KG1 (cell line): ENCODE measurements around the gene PSG1.
"Not testable (repeated sequence)": the region's sequence is repeated elsewhere in the genome, so short reads cannot be mapped to it uniquely, and the experiment has no call there.

Experiments used
- DNase-seq: peaks from one replicate; lab custom pipeline; 2025; lab: John Stamatoyannopoulos, UW

The PSG1 gene

DNA sequence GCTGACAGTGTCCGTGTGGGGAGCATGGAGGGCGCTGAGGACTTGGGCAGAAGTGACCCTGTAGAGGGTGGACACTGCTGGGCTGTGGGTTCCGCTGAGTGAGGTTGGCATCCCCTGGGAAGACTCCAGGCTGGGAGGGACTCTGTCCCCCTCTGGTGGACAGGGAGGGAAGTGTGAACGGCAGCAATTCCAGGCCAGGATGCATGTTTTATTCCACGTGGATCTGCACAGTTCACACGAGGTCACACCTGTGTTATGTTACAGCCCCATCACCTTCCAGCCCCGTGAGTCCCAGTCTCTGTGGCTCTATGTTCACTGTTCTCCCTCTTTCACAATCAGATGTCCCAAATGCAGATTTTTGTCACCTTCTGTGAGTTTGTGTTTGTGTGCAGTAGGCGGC lies 1.8 kb upstream of the PSG1 start:
- DNase-seq, result not testable (repeated sequence)

DNA sequence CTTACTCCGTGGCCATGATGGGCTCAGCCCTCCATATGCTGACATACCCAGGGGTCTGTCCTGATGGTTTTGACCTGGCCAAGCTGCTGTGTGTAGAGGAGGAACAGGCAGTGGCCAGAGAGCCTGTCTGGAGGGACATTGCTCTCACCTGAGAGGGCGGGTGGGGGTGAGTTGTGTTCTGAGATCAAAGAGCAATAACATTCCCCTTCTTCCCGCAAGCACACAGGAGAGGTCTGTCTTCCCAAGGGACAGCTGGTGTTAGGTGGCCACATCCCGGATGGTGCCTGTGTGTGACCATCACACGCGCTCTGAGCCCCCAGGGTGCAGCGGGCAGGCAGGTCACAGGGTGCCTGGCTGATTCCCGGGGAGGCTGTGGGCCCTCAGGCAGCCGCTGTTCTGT lies 1.1 kb upstream of the PSG1 start:
- DNase-seq, result not testable (repeated sequence)

DNA sequence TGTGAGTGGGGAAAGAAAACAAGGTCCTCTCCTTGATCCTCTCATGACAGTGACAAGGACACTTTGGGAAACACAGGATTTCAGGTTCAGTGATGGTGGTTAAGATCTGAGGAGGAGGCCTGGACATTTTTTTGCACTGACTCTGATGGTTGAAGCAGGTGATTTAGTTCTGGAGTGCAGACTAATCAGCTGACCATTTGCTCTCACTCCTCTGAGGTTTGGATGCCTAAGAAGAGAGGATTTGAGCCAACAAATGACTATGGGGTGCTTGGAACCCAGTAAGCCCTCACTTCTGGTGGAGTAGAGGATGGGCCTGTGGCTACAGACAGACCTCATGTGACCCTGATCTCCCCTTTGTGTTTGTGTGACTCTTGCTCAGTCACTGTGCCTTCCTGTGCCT lies 2.9 kb downstream of the PSG1 start:
- DNase-seq, result not testable (repeated sequence)

DNA sequence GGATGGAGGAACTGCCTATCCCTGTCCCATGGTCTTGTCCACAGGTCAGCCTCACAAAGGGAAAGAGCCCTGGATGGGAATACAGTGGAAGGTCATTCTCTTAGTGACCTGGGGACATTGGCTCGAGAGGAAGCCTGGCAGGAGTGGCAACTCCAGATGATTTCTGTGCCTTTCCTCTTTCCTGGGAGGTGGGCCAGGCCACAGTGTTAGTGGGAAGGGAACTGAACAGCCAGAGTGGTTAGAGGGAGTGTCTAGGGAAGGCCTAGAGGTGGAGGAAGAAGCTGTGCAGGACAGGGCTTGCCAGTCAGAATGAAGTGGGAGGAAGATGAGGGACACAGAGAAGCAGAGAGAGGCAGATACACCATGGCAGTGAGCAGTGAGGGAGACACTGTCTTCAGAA lies 3.6 kb downstream of the PSG1 start:
- not testable (repeated sequence) for DNase-seq

DNA sequence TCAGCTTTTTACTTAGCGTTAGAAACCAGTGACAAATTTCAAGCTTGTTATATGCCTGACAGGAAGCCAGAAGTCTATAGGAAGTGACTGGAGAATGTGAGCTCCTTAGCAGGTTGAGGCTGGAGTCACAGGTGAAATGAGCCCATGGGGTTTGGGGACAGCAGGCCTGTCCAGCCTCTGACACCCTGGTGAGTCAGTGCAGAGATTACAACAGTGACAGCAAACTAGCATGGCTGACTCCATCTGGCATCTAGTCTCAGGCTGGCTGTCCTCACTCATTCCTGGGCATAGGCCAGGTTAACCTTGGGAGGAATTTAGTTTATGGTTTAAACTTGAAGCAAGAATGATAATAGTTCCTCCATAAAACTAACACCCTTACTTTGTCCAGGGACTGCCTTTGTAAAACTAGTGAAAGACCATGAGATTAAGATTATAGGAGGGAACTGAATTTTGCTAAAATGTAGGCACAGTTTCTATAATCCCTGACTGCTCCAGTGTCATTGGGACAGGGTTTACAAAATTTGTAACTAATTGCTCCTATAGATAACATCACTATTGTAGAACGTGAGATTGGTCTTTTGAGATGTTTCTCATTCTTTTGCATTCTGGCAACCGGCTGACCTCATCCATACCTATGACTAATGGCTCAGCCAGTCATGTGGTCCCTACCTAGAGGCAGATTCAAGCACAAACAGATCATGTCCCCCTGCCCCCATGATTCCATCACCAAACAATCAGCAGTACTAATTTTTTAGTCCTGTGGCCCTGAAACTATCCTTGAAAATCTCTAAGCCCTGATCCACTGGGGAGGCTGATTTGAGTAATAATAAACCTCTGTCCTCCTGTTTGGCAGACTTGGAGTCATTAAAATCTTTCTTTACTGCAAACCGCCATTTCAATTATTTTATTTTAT lies 4.4 kb downstream of the PSG1 start:
- DNase-seq, result not testable (repeated sequence)

DNA sequence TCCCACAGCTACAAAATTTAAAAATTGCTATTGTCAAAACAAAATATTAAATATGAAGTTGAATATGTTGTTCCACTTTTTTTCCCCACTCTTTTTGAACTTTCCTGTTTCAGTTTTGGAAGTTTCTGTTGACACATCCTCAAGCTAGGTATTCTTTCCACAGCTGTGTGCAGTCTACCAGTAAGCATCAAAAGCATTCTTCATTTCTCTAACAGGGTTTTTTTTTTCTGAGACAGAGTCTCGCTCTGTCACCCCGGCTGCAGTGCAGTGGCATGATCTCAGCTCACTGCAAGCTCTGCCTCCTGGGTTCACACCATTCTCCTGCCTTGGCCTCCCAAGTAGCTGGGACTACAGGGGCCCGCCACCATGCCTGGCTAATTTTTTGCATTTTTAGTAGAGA lies 5.4 kb downstream of the PSG1 start:
- DNase-seq, result not testable (repeated sequence)

DNA sequence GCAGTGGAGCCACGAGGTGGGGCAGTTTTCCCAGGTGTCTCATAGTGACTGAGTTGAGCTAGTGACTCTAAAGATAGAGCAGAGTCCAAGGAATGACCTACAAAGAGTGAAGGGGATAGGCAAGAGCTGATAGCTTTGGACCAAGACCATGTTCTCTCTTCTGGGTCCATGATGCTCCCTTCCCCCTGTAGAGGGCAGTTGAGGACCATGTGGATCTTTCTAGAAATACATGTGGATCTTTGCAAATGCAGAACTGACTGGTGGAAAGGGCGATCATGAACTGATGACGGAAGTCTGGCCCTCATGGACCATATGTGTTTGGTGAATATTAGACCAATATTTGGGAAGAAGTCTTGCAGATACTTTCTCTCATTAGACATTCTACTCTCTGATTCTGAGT lies 6.9 kb downstream of the PSG1 start:
- no peak for DNase-seq

DNA sequence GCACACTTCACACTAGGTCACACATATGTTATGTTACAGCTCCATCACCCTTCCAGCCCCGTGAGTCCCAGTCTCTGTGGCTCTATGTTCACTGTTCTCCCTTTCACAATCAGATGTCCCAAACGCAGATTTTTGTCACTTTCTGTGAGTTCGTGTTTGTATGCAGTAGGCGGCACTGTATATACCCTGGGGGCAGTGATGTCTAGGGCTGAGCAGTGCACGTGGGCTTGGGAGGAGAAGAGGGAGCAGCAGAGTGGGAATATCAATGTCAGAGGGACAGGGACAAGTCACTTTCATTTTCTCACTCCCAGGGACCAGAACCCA lies 22.0 kb downstream of the PSG1 start:
- DNase-seq, result no peak

DNA sequence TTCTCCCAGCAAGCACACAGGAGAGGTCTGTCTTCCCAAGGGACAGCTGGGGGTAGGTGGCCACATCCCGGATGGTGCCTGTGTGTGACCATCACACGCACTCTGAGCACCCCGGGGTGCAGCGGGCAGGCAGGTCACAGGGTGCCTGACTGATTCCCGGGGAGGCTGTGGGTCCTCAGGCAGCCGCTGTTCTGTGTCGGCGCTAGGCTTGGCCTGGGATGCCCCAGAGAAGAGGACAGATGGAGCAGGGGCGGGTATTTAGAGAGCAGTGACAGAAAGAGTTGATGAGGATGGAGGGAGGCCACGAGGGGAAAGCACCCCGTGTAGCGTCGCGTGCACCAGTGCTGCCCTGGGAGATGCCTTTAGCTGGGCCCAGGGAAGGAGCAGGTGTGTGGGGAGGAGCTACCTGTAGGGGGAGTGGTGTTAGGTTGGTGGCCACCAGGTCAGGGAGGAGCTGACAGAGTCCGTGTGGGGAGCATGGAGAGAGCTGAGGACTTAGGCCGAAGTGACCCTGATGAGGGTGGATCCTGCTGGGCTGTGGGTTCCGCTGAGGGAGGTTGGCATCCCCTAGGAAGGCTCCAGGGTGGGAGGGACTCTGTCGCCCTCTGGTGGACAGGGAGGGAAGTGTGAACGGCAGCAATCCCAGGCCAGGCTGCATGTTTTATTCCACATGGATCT lies 22.5 kb downstream of the PSG1 start:
- not testable (repeated sequence) for DNase-seq

DNA sequence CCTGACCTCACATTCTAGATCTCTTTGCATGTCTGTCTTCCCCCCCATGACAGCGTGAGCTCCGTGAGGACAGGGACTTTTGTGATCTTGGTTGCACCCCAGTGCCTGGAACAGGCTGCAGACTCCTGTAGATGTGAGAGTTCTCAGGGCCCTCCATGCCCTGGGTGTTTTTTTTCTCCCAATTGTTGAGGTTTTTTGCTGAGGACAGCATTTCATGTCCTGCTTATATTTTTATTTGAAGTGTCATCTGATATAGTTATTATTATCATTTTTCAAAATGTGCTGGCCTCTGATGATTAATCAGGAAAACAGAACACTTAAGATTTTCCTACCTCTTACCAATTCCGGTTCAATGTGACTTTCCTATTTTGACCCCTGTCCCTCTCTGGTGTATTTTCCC lies 24.8 kb downstream of the PSG1 start:
- not testable (repeated sequence) for DNase-seq

DNA sequence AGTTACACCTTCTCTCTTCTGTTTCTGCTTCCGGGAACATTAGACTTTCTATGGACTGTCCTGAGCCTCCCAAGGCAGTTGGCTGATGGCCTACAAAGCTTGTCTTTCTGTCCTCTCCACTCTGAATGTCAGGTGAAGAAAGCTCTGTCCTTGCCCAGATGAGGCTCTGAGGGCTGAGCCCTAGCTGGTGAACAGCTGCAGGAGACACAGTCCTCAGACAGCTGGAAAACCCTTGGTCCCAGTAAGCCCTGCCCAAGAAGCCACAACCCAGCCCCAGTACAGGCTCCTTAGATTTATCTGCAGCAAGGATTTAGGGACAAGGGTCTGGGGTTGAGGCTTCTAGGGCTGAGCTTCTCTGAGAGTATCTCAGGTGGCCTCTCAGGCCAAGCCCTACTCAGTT lies 26.3 kb downstream of the PSG1 start:
- DNase-seq, result not testable (repeated sequence)

DNA sequence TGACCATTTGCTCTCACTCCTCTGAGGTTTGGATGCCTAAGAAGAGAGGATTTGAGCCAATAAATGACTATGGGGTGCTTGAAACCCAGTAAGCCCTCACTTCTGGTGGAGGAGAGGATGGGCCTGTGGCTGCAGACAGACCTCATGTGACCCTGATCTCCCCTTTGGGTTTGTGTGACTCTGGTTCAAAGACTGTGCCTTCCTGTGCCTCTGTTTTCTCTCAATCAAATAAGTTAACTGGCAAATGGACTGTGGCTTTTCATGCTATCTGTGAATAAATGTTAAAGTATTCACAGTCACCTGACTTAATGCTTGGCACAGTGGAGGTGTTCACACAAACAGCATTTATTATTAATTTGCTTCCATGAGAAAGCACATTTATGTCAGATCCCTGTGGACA lies 26.7 kb downstream of the PSG1 start:
- DNase-seq, result not testable (repeated sequence)

DNA sequence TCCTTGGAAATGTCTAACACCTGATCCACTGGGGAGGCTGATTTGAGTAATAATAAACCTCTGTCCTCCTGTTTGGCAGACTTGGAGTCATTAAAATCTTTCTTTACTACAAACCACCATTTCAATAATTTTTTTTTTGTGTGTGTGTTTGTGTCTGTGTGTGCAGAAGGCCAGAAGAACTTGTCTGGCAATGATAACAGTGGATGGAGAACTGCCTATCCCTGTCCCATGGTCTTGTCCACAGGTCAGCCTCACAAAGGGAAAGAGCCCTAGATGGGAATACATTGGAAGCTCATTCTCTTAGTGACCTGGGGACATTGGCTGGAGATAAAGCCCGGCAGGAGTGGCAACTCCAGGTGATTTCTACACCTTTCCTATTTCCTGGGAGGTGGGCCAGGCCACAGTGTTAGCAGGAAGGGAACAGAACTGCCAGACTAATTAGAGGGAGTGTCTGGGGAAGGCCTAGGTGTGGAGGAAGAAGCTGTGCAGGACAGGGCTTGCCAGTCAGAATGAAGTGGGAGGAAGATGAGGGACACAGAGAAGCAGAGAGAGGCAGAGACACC lies 27.7 kb downstream of the PSG1 start:
- not testable (repeated sequence) for DNase-seq

DNA sequence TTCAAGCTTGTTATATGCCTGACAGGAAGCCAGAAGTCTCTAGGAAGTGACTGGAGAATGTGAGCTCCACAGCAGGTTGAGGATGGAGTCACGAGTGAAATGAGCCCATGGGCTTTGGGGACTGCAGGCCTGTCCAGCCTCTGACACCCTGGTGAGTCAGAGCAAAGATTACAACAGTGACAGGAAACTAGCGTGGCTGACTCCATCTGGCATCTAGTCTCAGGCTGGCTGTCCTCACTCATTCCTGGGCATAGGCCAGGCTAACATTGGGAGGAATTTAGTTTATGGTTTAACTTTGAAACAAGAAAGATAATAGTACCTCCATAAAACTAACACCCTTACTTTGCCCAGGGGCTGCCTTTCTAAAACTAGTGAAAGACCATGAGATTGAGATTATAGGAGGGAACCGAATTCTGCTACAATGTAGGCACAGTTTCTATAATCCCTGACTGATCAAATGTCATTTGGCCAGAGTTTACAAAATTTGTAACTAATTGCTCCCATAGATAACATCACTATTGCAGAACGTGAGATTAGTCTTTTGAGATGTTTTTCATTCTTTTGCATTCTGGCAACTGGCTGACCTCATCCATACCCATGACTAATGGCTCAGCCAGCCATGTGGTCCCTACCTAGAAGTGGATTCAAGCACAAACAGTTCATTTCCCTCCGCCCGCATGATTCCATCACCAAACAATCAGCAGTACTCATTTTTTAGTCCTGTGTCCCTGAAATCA lies 28.4 kb downstream of the PSG1 start:
- DNase-seq, result no peak

DNA sequence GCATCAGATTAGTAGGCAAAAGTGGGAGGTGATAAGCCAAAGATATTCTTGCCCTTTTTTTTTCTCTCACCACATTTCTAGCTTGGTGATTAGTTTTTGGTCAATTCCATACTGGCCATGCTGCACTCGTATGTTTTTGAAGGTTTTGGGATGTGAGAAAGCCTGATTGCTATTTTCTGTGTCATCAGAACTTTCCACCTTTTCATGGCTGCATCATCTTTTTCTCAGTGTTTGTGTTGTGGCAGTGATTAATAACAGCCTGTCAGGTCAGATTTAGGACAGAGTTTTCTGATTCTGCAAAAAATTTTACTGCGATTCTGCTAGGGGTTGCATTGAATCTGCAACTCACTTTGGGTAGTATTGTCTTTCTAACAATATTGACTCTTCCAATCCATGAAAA lies 32.9 kb downstream of the PSG1 start:
- DNase-seq, result no peak

DNA sequence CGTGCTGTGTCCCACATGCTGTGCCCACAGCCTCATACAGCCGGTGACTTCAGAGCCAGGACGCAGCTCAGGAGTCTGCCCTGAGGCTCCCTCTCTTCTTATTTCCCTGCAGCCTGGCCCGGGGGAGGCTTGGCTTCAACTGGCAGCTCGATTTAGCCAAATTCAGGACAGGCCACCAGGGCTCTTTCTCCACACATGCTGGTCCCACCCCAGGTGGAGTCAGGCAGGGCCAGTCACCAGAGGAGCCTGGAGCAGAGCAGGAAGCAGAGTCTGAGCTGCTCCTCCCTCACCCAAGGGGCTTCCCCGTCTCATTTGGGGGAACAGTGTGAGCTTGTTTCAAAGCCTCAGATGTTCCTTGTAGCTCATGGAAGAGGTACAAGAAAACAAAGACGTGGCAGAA lies 35.9 kb downstream of the PSG1 start:
- not testable (repeated sequence) for DNase-seq

DNA sequence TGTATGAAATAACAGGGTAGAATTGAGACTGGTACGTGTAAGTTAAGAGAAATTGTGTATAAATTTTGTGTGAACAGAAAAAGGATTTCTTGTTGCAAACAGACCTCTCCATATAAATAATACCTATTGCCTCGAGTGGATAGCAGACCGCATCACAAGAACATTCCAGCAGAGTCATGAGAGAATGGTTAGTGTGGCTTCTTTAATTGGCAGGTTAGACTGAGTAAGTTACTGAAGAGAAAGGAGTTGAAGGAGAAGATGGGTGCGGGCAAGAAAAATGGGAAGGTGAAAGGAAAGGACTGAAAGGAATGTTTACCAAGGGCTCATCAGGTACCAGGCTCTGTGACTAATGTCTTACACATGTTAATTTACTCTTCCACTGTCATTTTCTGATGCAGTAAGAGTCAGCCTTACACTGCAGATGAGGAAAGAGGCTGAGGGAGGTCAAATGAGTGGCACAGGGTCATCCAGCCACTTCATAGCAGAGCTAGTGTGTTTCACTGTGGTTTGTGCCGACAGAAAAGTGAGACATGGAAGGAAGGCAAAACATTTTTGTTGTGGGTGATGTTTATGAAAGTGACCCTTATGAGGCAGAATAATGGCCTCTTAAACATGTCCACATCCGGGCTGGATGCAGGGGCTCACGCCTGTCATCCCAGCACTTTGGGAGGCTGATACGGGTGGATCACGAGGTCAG lies 46.6 kb downstream of the PSG1 start:
- DNase-seq, result not testable (repeated sequence)

DNA sequence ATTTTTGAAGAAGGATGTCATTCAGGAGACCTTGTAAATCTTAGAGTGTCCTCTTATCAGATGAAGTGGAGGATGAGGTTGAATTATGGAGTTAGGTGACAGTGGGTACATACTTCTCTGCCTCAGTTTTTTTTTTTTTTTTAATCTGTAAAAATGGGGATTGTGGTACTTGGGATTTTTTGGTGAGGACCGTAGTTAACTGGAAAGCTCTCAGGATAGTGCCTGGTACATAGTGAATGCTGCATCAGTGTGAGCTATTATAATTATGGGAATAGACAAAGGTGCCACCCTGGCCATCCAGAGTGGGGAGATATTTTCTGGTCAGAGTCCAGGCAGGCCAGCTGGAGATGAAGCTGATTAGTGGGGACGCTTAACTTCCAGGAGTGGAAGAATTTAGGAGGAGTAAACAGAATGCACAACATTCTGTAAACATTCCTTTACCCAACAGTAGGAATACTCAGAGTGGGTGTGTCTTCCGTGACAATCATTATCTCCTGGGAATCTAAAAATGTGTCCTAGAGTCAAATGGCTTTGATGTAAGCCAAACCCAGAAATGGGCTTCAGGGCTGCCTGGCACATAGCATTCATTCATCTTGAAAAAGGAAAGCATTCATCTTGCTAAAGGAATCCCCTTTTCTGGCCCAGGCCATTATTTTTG lies 47.4 kb downstream of the PSG1 start:
- DNase-seq, result not testable (repeated sequence)

DNA sequence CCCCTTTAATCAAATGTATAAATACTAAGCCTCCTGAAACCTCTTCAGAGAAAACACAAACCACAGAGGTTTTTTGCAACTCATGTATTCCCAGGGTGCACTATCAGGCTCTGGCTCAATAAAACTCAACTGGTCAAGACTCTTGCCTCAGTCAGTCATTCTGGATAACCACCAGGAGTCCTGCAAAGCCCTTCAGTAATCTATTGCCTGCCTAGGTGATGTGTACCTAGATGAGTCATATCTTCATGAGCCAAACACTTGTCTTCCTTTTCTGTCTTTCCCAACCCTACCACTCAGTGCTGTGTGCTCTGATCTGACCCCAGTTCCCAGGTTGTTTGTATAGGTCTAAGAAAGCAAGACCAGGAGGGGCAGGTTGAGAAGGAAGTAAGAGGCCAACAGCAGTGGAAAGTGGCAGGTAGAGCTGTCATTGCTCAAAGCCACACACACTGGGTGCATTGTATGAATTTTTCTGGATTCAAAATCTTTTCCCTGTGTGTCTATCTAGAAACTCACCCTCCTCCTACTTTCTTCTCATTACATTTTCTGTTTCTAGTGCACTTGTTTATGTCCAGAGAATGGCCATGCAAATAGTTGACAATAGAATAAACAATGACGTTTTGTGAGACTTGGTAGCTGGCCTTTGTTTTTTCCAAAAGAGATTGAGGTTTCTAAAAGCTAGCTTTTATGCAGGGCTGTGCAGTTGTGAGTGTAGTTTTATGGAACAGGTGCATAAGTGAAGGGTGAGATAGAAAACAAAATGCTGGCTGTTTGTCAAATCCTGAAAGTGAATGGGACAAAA lies 48.1 kb downstream of the PSG1 start:
- DNase-seq, result no peak

DNA sequence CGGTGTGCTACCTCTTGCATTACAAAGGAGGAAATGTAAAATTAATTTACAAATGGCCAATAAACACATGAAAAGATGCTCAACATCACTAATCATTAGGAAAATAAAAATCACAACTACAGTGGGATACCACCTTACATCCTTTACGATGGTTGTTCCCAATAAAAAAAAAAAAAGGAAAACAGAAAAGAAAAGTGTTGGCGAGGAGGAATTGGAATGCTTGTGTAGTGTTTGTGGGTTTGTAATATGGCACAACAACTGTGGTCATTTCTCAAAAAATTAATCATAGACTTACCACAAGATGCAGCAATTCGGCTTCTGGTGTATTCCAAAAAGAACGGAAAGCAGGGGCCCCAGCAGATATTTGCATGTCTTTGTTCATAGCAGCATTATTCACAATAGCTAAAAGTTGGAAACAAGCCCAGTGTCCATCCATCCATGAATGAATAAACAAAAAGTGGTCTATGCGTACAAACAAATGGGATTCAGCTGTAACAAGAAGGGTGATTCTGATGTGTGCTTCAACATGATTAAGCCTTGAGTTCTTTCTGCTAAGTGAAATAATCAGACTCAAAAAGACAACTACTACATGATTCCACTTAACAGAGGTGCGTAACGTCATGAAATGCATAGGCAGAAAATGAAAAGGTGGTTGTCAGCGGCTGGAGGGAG lies 58.1 kb downstream of the PSG1 start:
- not testable (repeated sequence) for DNase-seq
